IMR-90 (cell line): ENCODE data around the gene OPN5. TPM values are rescaled to one million over a fixed set of nuclear protein-coding genes. Genes with fewer than 3 reads are reported as not detected.

Experiments
- ATAC-seq: fragments of 200-7000 bp; cut with Tn5 transposase; 2 replicates; pipeline ENCODE4 v1.9.1; 2020; ENCODE audit warnings: low read depth, mild to moderate bottlenecking, moderate library complexity
- BruUV-seq: library from RNA; stranded (reverse); fragments of 400-500 nt; replicated peaks from 2 replicates; lab custom pipeline; 2021; lab: Mats Ljungman, UMichigan
- CTCF ChIA-PET: fragments of 300-600 bp; formaldehyde crosslinking; extraction: SDS; loops from one replicate; lab custom pipeline; 2021; ENCODE audit warnings: antibody characterized with exemption; lab: Yijun Ruan, JAX
- POLR2A ChIA-PET: fragments of 300-600 bp; sonication (Branson Sonifier 250); formaldehyde crosslinking; loops from one replicate; lab custom pipeline; 2022; ENCODE audit warnings: antibody characterized with exemption; ENCODE audit not compliant: unreplicated experiment; lab: Charles Lee
- DNase-seq: peaks from one replicate; pipeline ENCODE4 v3.0.0; 2013
- H2AFZ ChIP-seq: replicated peaks from 2 replicates; pipeline ENCODE3; 2013; ENCODE audit warnings: low read length, mild to moderate bottlenecking; ENCODE audit not compliant: poor library complexity
- H2AK5ac ChIP-seq: 2 replicates; pipeline ENCODE4 v1.6.1; 2013; ENCODE audit warnings: low read depth, low read length, inconsistent platforms
- H2AK9ac ChIP-seq: replicated peaks from 2 replicates; pipeline ENCODE3; 2013; ENCODE audit warnings: mild to moderate bottlenecking, low read depth, low read length, moderate library complexity; ENCODE audit not compliant: poor library complexity
- H2BK120ac ChIP-seq: 2 replicates; pipeline ENCODE4 v1.6.1; 2013; ENCODE audit warnings: low read depth, low read length, inconsistent platforms
- H2BK15ac ChIP-seq: 3 replicates; pipeline ENCODE4 v1.6.1; 2013; ENCODE audit warnings: low read depth, low read length, inconsistent platforms
- H2BK20ac ChIP-seq: 2 replicates; pipeline ENCODE4 v1.6.1; 2013; ENCODE audit warnings: low read depth, mild to moderate bottlenecking, inconsistent platforms, low read length, moderate library complexity
- H2BK5ac ChIP-seq: 2 replicates; pipeline ENCODE4 v1.6.1; 2013; ENCODE audit warnings: mild to moderate bottlenecking, low read depth, low read length, inconsistent platforms; ENCODE audit not compliant: poor library complexity, severe bottlenecking
- H3K14ac ChIP-seq: replicated peaks from 2 replicates; pipeline ENCODE4 v1.6.1; 2013; ENCODE audit warnings: low read depth, low read length, inconsistent platforms
- H3K18ac ChIP-seq: 2 replicates; pipeline ENCODE4 v1.6.1; 2013; ENCODE audit warnings: low read depth, low read length, control low read depth
- H3K23ac ChIP-seq: 2 replicates; pipeline ENCODE4 v1.6.1; 2013; ENCODE audit warnings: low read depth, low read length, inconsistent platforms
- H3K27ac ChIP-seq: 2 replicates; pipeline ENCODE4 v1.5.1; 2013; ENCODE audit warnings: mild to moderate bottlenecking, control low read depth, low read length; ENCODE audit not compliant: insufficient read depth
- H3K27me3 ChIP-seq: 2 replicates; pipeline ENCODE4 v1.6.1; 2013; ENCODE audit warnings: low read length; ENCODE audit not compliant: control insufficient read depth, insufficient read depth
- H3K36me3 ChIP-seq: 2 replicates; pipeline ENCODE4 v1.6.1; 2013; ENCODE audit warnings: low read length, mixed read lengths; ENCODE audit not compliant: control insufficient read depth, insufficient read depth
- H3K4ac ChIP-seq: 2 replicates; pipeline ENCODE4 v1.6.1; 2013; ENCODE audit warnings: low read depth, low read length, inconsistent platforms
- H3K4me1 ChIP-seq: 2 replicates; pipeline ENCODE4 v1.6.1; 2013; ENCODE audit warnings: low read length, mixed read lengths; ENCODE audit not compliant: control insufficient read depth, insufficient read depth
- H3K4me2 ChIP-seq: 2 replicates; pipeline ENCODE4 v1.6.1; 2013; ENCODE audit warnings: low read depth, mild to moderate bottlenecking, control low read depth, low read length, moderate library complexity
- H3K4me3 ChIP-seq: 2 replicates; pipeline ENCODE4 v1.5.1; 2013; ENCODE audit warnings: low read depth, mild to moderate bottlenecking, control low read depth, low read length, moderate library complexity; ENCODE audit not compliant: insufficient read depth
- H3K56ac ChIP-seq: 2 replicates; pipeline ENCODE4 v1.6.1; 2013; ENCODE audit warnings: low read length, inconsistent platforms; ENCODE audit not compliant: insufficient read depth; ENCODE audit errors: extremely low read depth
- H3K79me1 ChIP-seq, 2 experiments: 2 replicates each; pipeline ENCODE4 v1.6.1; 2013; ENCODE audit warnings: low read length in 2 of 2, inconsistent platforms in 1 of 2, low read depth in 1 of 2
- H3K9ac ChIP-seq: 2 replicates; pipeline ENCODE4 v1.6.1; 2013; ENCODE audit warnings: low read depth, low read length, control low read depth
- H3K9me1 ChIP-seq: 2 replicates; pipeline ENCODE4 v1.6.1; 2013; ENCODE audit warnings: low read length, inconsistent platforms; ENCODE audit not compliant: insufficient read depth
- H3K9me3 ChIP-seq: 2 replicates; pipeline ENCODE4 v1.6.1; 2013; ENCODE audit warnings: low read length; ENCODE audit not compliant: control insufficient read depth, insufficient read depth
- H4K20me1 ChIP-seq: 2 replicates; pipeline ENCODE4 v1.6.1; 2013; ENCODE audit warnings: low read length, inconsistent platforms; ENCODE audit not compliant: insufficient read depth
- H4K5ac ChIP-seq: 2 replicates; pipeline ENCODE4 v1.6.1; 2013; ENCODE audit warnings: mild to moderate bottlenecking, low read depth, low read length, control low read depth
- H4K8ac ChIP-seq, 2 experiments: 2 replicates each; pipeline ENCODE4 v1.6.1; 2013; ENCODE audit warnings: low read depth in 2 of 2, low read length in 2 of 2, control low read depth in 1 of 2, inconsistent platforms in 1 of 2
- H4K91ac ChIP-seq: 2 replicates; pipeline ENCODE4 v1.6.1; 2013; ENCODE audit warnings: low read depth, low read length, inconsistent platforms; ENCODE audit not compliant: insufficient read depth
- CHD1 ChIP-seq: IDR thresholded peaks from 2 replicates; pipeline ENCODE4 v1.6.1; 2012; ENCODE audit warnings: low read depth, low read length, improper control_type of control experiment
- dilution Hi-C: fragments of 300-500 bp; cut with HindIII; formaldehyde crosslinking; loops from one replicate; pipeline ENCODE4 v1.14.3; 2018; ENCODE audit warnings: low sequenced_read_pairs; ENCODE audit not compliant: unreplicated experiment
- in situ Hi-C: fragments of 300-500 bp; cut with MboI; formaldehyde crosslinking; loops from 3 replicates; pipeline ENCODE4 v1.14.3; 2019; ENCODE audit warnings: low sequenced_read_pairs, inconsistent platforms, mixed read lengths
- intact Hi-C: fragments of 100-400 bp; cut with micrococcal nuclease; formaldehyde crosslinking; loops from 2 replicates; pipeline ENCODE4 v1.10.0; 2022
- polyA plus RNA-seq, 3 experiments: library from polyadenylated mRNA; depleted of rRNA; stranded (reverse); fragments of >200 nt; gene quantifications; 2 replicates each; pipeline ENCODE4 v1.2.3, GENCODE V29; 2012; ENCODE audit warnings: low replicate concordance in 1 of 3
- total RNA-seq: library from RNA; depleted of rRNA; stranded (reverse); fragments of >200 nt; gene quantifications from 2 replicates; pipeline ENCODE4 v1.2.3, GENCODE V29; 2012

OPN5 gene
- total and polyA plus RNA-seq, 2 of the 4 experiments (the other 2 are of a cell fraction), result not detected

GRCh38 chr6:47836046-47836445 is 54.2 kb downstream of the OPN5 start:
- Histone ChIP-seq H3K18ac (no peak overlapping the region), H2AFZ (no peak overlapping the region), H3K9me1 (no peaks in the 10 kb centered on the region), H3K4me2 (no peak overlapping the region), H3K27ac (no peak overlapping the region), H2BK5ac (no peak overlapping the region), H4K8ac (no peak overlapping the region), H3K4ac (no peak overlapping the region), H2BK20ac (no peak overlapping the region), H2BK120ac (no peak overlapping the region), H4K91ac (no peak overlapping the region), H4K5ac (no peak overlapping the region), H3K79me1 (no peaks in the 10 kb centered on the region), H3K36me3 (no peaks in the 10 kb centered on the region), H2BK15ac (no peak overlapping the region), H3K27me3 (no peaks in the 10 kb centered on the region), H2AK5ac (no peak overlapping the region), H3K56ac (no peak overlapping the region), H3K9ac (no peak overlapping the region), H3K4me1 (no peaks in the 10 kb centered on the region), H2AK9ac (no peak overlapping the region), H3K14ac (no peak overlapping the region), H3K23ac (no peak overlapping the region), H4K20me1 (no peaks in the 10 kb centered on the region), H3K4me3 (no peak overlapping the region), H3K9me3 (no peaks in the 10 kb centered on the region)
- in situ Hi-C loops, result no loop called here
- BruUV-seq, result no TSS peak
- intact Hi-C loops, result no loop called here
- ATAC-seq (no peak), DNase-seq (no peak)
- dilution Hi-C loops, result no loop called here
- no peak for TF ChIP-seq CHD1
- ChIA-PET CTCF (no interaction called here), POLR2A (no interaction called here)
